BLaER1 (cell line): Measurements from ENCODE around the gene FAM118A.
"Not testable (repeated sequence)": the region's sequence is repeated elsewhere in the genome, so short reads cannot be mapped to it uniquely, and the experiment has no call there.

ENCODE experiments used
- H3K27ac ChIP-seq: shearing (Covaris generic); formaldehyde crosslinking; 2 replicates; pipeline ENCODE4 v1.8.1; 2022
- H3K27me3 ChIP-seq: shearing (Covaris generic); formaldehyde crosslinking; 2 replicates; pipeline ENCODE4 v1.8.1; 2022
- H3K36me3 ChIP-seq: shearing (Covaris generic); formaldehyde crosslinking; 2 replicates; pipeline ENCODE4 v1.8.1; 2022
- H3K4me1 ChIP-seq: shearing (Covaris generic); formaldehyde crosslinking; 2 replicates; pipeline ENCODE4 v1.8.1; 2022
- H3K4me2 ChIP-seq: shearing (Covaris generic); formaldehyde crosslinking; 2 replicates; pipeline ENCODE4 v1.8.1; 2022
- H3K4me3 ChIP-seq: shearing (Covaris generic); formaldehyde crosslinking; 2 replicates; pipeline ENCODE4 v1.8.1; 2022
- H3K9ac ChIP-seq: shearing (Covaris generic); formaldehyde crosslinking; 2 replicates; pipeline ENCODE4 v1.8.1; 2022
- H3K9me3 ChIP-seq: shearing (Covaris generic); formaldehyde crosslinking; 2 replicates; pipeline ENCODE4 v1.8.1; 2022
- H4K20me1 ChIP-seq: shearing (Covaris generic); formaldehyde crosslinking; 2 replicates; pipeline ENCODE4 v1.8.1; 2022
- Cebpa-rat ChIP-seq: shearing (Covaris generic); IDR thresholded peaks from 2 replicates; pipeline ENCODE4 v1.8.1; 2022

Gene FAM118A

DNA sequence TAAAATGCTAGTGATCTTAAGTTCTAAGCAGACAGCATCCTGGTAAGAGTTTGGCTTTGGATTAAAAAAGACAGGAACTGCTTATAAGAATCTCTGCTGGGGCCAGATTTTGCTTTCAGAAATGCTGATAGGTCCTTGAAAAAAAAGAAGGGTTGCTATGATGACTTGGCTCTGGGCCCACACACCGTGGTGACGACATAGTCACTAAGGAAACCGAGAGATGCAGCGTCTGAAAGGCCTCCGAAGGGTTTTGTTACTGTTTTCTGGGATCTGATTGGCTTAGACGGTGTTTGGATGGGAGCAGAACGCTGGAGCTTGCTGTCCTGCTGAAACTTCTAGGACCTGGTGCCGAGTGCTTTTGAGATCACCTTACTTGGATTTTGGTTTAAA is 8.4 kb downstream of the FAM118A start:
- Histone ChIP-seq H3K27ac (no peak overlapping the region), H3K9me3 (no peaks in the 10 kb centered on the region), H3K36me3 (peaks cover 21% of the 10 kb centered on the region), H3K4me1 (peaks cover 91% of the 10 kb centered on the region), H3K4me3 (no peak overlapping the region), H3K27me3 (no peaks in the 10 kb centered on the region), H3K4me2 (peak overlapping the region; percentile 74), H4K20me1 (peaks cover 99% of the 10 kb centered on the region), H3K9ac (peak overlapping the region; percentile 31; the same call in 1 of the 2 replicates)
- no peak for TF ChIP-seq Cebpa-rat

- Histone ChIP-seq H4K20me1 (peaks cover 99% of the 10 kb centered on the region), H3K4me1 (peaks cover 94% of the 10 kb centered on the region), H3K9ac (peak overlapping the region; percentile 31; the same call in 1 of the 2 replicates), H3K36me3 (peaks cover 27% of the 10 kb centered on the region), H3K27me3 (no peaks in the 10 kb centered on the region), H3K4me3 (no peak overlapping the region), H3K9me3 (no peaks in the 10 kb centered on the region), H3K4me2 (peak overlapping the region; percentile 74), H3K27ac (peak overlapping the region; percentile 60)
- no peak for TF ChIP-seq Cebpa-rat
Measured at GRCh38 chr22:45318558-45319323, 9.0 kb downstream of the FAM118A start.

GRCh38 chr22:45319324-45319685 is 9.6 kb downstream of the FAM118A start:
- peak overlapping the region; percentile 60 for H3K27ac ChIP-seq
- H4K20me1 ChIP-seq = peaks cover 99% of the 10 kb centered on the region
- H3K9ac ChIP-seq = 0 out of 2 replicates have a peak overlapping the region, but pooled peaks have one; percentile 20
- TF ChIP-seq Cebpa-rat = no peak
- H3K4me1 ChIP-seq = peaks cover 92% of the 10 kb centered on the region
- no peaks in the 10 kb centered on the region for H3K27me3 ChIP-seq
- H3K9me3 ChIP-seq = no peaks in the 10 kb centered on the region
- no peak overlapping the region for H3K4me3 ChIP-seq
- peak overlapping the region; percentile 74 for H3K4me2 ChIP-seq
- H3K36me3 ChIP-seq = peaks cover 32% of the 10 kb centered on the region

GRCh38 chr22:45320357-45320976 is 10.7 kb downstream of the FAM118A start:
- Histone ChIP-seq H3K4me3 (no peak overlapping the region), H4K20me1 (peaks cover 99% of the 10 kb centered on the region), H3K9ac (no peak overlapping the region), H3K4me1 (peaks cover 85% of the 10 kb centered on the region), H3K27ac (no peak overlapping the region), H3K27me3 (no peaks in the 10 kb centered on the region), H3K36me3 (peaks cover 44% of the 10 kb centered on the region), H3K4me2 (peak overlapping the region; percentile 74), H3K9me3 (no peaks in the 10 kb centered on the region)
- TF ChIP-seq Cebpa-rat = no peak

- no peaks in the 10 kb centered on the region for H3K9me3 ChIP-seq
- no peak overlapping the region for H3K4me3 ChIP-seq
- H3K4me2 ChIP-seq = peak overlapping the region; percentile 82
- H3K36me3 ChIP-seq = peaks cover 45% of the 10 kb centered on the region
- peak overlapping the region; percentile 32 for H3K9ac ChIP-seq
- no peak overlapping the region for H3K27ac ChIP-seq
- peaks cover 71% of the 10 kb centered on the region for H3K4me1 ChIP-seq
- no peaks in the 10 kb centered on the region for H3K27me3 ChIP-seq
- TF ChIP-seq Cebpa-rat = no peak
- H4K20me1 ChIP-seq = peaks cover 89% of the 10 kb centered on the region
Measured at GRCh38 chr22:45321827-45322226, 12.1 kb downstream of the FAM118A start.

GRCh38 chr22:45322873-45323525 is 13.3 kb downstream of the FAM118A start:
- peaks cover 84% of the 10 kb centered on the region for H4K20me1 ChIP-seq
- H3K9ac ChIP-seq = no peak overlapping the region
- H3K4me3 ChIP-seq = no peak overlapping the region
- H3K27me3 ChIP-seq = no peaks in the 10 kb centered on the region
- H3K4me1 ChIP-seq = peaks cover 60% of the 10 kb centered on the region
- no peaks in the 10 kb centered on the region for H3K9me3 ChIP-seq
- no peak for TF ChIP-seq Cebpa-rat
- no peak overlapping the region for H3K27ac ChIP-seq
- H3K4me2 ChIP-seq = peak overlapping the region; percentile 82; the same call in 1 of the 2 replicates
- H3K36me3 ChIP-seq = peaks cover 56% of the 10 kb centered on the region

- Histone ChIP-seq H4K20me1 (peaks cover 77% of the 10 kb centered on the region), H3K36me3 (peaks cover 62% of the 10 kb centered on the region), H3K9ac (no peak overlapping the region), H3K4me2 (no peak overlapping the region), H3K27me3 (no peaks in the 10 kb centered on the region), H3K4me1 (peaks cover 53% of the 10 kb centered on the region), H3K9me3 (no peaks in the 10 kb centered on the region), H3K27ac (no peak overlapping the region), H3K4me3 (no peak overlapping the region)
- TF ChIP-seq Cebpa-rat = no peak
Measured at GRCh38 chr22:45323695-45324094, 14.0 kb downstream of the FAM118A start.

DNA sequence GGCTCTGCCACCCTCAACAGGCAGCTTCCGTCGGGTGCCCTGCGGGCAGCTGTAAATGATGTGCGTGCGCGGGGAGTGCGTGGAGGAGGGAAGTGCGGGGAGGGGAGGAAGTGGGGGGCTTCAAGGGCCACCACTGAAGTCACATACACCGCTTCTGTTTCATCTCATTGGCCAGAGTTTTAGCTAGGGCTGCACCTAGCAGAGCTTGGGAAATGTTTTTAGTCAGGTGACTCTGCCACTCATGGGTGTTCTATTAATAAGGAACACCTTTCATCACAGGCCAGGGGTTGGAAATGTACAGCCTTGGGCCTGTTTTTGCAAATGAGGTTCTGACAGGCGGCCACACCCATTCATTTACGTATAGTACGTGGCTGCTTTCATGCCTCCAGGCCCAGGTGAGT is 14.6 kb downstream of the FAM118A start:
- Histone ChIP-seq H3K4me1 (peaks cover 47% of the 10 kb centered on the region), H3K9ac (no peak overlapping the region), H3K27ac (no peak overlapping the region), H3K36me3 (peaks cover 68% of the 10 kb centered on the region), H3K9me3 (no peaks in the 10 kb centered on the region), H4K20me1 (peaks cover 71% of the 10 kb centered on the region), H3K4me3 (no peak overlapping the region), H3K4me2 (no peak overlapping the region), H3K27me3 (no peaks in the 10 kb centered on the region)
- TF ChIP-seq Cebpa-rat = no peak

DNA sequence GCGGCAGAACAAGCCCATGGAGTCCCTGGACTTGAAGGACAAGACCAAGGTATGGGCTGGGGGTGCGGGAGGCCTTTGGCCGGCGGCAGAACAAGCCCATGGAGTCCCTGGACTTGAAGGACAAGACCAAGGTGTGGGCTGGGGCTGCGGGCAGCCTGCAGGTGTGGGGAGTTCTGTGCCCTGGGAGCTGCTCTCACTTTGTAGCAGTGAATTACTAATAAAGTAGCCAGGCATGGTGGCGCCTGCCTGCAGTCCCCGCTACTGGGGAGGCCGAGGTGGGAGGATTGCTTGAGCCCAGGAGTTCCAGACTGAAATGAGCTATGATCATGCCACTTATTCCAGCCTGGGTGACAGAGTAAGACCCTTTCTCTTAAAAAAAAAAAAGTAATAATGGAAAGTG is 18.5 kb downstream of the FAM118A start:
- peaks cover 45% of the 10 kb centered on the region for H4K20me1 ChIP-seq
- H3K4me1 ChIP-seq, H3K27ac ChIP-seq, H3K27me3 ChIP-seq, H3K9ac ChIP-seq, H3K4me3 ChIP-seq, H3K9me3 ChIP-seq, H3K4me2 ChIP-seq: not testable (repeated sequence)
- peaks cover 97% of the 10 kb centered on the region for H3K36me3 ChIP-seq
